ENCODE data around the gene KLHDC3.

- TF ChIP-seq CTCF (IDR thresholded peaks at IDR 0.05), result no peak
- no peak for TF ChIP-seq POLR2A (IDR thresholded peaks at IDR 0.05)
These were observed 40.3 kb downstream of the KLHDC3 start for GRCh38 chr6:43054206-43054943.

All from heart left ventricle (tissue), 13 donors.